ENCODE data around the gene AKAP7. TPM values are rescaled to one million over a fixed set of nuclear protein-coding genes. Genes with fewer than 3 reads are reported as not detected.

AKAP7 gene
- total RNA-seq, 2 experiments from 2014 or later: 7.8 to 8.8 TPM

Other genes starting within 250 kb of the AKAP7 start
- gene EPB41L2, start 72.2 kb upstream of the AKAP7 start, total RNA-seq: 10 to 100 TPM; 20.2 to 25.2 TPM